ENCODE measurements around the gene MS4A14. TPM values are rescaled to one million over a fixed set of nuclear protein-coding genes. Genes with fewer than 3 reads are reported as not detected.

MS4A14 gene
- total RNA-seq, 1 experiment from 2014 or later, result not detected

GRCh38 chr11:60360621-60361020, 35.6 kb upstream of the MS4A14 start:
- POLR2A ChIA-PET, result no interaction called here
- CTCF ChIA-PET, result no interaction called here

More at GRCh38 chr11:60360621-60361020, 35.6 kb upstream of the MS4A14 start:
- TF ChIP-seq REST (IDR thresholded peaks at IDR 0.05; ENCODE audit: low read depth) (no peak), POLR2A (IDR thresholded peaks at IDR 0.05; ENCODE audit: borderline replicate concordance, extremely low read depth, insufficient read depth, insufficient read length) (no peak), POLR2AphosphoS5 (IDR thresholded peaks at IDR 0.05; ENCODE audit: low read depth, low read length) (no peak), ATF3 (IDR thresholded peaks at IDR 0.05) (no peak), JUND (IDR thresholded peaks at IDR 0.05) (no peak), RAD21 (IDR thresholded peaks at IDR 0.05; ENCODE audit: low read depth) (no peak), MAX (IDR thresholded peaks at IDR 0.05) (no peak), ZFX (IDR thresholded peaks at IDR 0.05) (no peak), EGR1 (IDR thresholded peaks at IDR 0.05; ENCODE audit: low read depth) (no peak), SRF (IDR thresholded peaks at IDR 0.05; ENCODE audit: low read depth) (no peak), ELF1 (IDR thresholded peaks at IDR 0.05; ENCODE audit: borderline replicate concordance, low read depth) (no peak), EZH2phosphoT487 (IDR thresholded peaks at IDR 0.05; ENCODE audit: borderline replicate concordance) (no peak), FOSL1 (IDR thresholded peaks at IDR 0.05; ENCODE audit: low read depth) (no peak), SP1 (IDR thresholded peaks at IDR 0.05; ENCODE audit: low read depth) (no peak), CBX3 (IDR thresholded peaks at IDR 0.05; ENCODE audit: low read depth) (no peak), YY1 (IDR thresholded peaks at IDR 0.05; ENCODE audit: extremely low read depth, insufficient replicate concordance, low read depth, low read length) (no peak), ZNF274 (IDR thresholded peaks at IDR 0.05; ENCODE audit: low read depth, low read length) (no peak), ZBTB33 (IDR thresholded peaks at IDR 0.05; ENCODE audit: extremely low read depth, insufficient replicate concordance, low read length) (no peak), TCF7L2 (IDR thresholded peaks at IDR 0.05; ENCODE audit: borderline replicate concordance, extremely low read depth, insufficient read depth, insufficient read length) (no peak)
- peaks cover 7% of the 10 kb centered on the region; the same call in 1 of the 2 replicates for H3K27me3 ChIP-seq (ENCODE audit: insufficient read depth, low read length)
- no peaks in the 10 kb centered on the region for H4K20me1 ChIP-seq (ENCODE audit: insufficient read depth)
- BruUV-seq (replicated peaks), result no TSS peak
- no peaks in the 10 kb centered on the region for H3K4me1 ChIP-seq (ENCODE audit: control insufficient read depth in 1 of 2, insufficient read depth in 2 of 2, low read length in 2 of 2)
- H3K79me2 ChIP-seq (ENCODE audit: insufficient read depth, low read length), result no peaks in the 10 kb centered on the region
- no peak overlapping the region for H3K4me2 ChIP-seq (ENCODE audit: low read length)
- H3K4me3 ChIP-seq (replicated peaks in 1 of 2; ENCODE audit: low read depth in 1 of 2, low read length in 2 of 2), result no peak overlapping the region
- no peak overlapping the region for H2AFZ ChIP-seq (ENCODE audit: low read depth, low read length, poor library complexity, severe bottlenecking)
- no peak for DNase-seq (ENCODE audit: low read depth, low spot score)
- H3K9ac ChIP-seq (ENCODE audit: low read length), result no peak overlapping the region
- ATAC-seq, result no peak
- H3K9me3 ChIP-seq (ENCODE audit: control insufficient read depth in 1 of 2, insufficient read depth in 1 of 2, low read depth in 1 of 2, low read length in 2 of 2), result peaks cover 0 to 5% of the 10 kb centered on the region in 2 experiments; a peak in 1 of 4 replicates
- intact Hi-C loops (cut with micrococcal nuclease), result no loop called here
- RAD21 ChIA-PET (ENCODE audit: low non-redundant PET in 1 of 2, low total read pairs in 2 of 2, uncharacterized antibody in 2 of 2, unreplicated experiment in 2 of 2), result no interaction called here
- no peaks in the 10 kb centered on the region for H3K36me3 ChIP-seq (ENCODE audit: control insufficient read depth in 1 of 2, insufficient read depth in 2 of 2, low read length in 2 of 2)
- no peak overlapping the region for H3K27ac ChIP-seq (ENCODE audit: low read depth, low read length)
- no peaks in the 10 kb centered on the region for H3K9me2 ChIP-seq (ENCODE audit: insufficient read depth)
